ENCODE data around the gene C17orf113.

GRCh38 chr17:41992576-41992975, 57.8 kb downstream of the C17orf113 start:
- no peak for TF ChIP-seq TAF1 (IDR thresholded peaks at IDR 0.05; ENCODE audit: borderline replicate concordance, insufficient read depth, low read length)
- TF ChIP-seq, protein P1, sequence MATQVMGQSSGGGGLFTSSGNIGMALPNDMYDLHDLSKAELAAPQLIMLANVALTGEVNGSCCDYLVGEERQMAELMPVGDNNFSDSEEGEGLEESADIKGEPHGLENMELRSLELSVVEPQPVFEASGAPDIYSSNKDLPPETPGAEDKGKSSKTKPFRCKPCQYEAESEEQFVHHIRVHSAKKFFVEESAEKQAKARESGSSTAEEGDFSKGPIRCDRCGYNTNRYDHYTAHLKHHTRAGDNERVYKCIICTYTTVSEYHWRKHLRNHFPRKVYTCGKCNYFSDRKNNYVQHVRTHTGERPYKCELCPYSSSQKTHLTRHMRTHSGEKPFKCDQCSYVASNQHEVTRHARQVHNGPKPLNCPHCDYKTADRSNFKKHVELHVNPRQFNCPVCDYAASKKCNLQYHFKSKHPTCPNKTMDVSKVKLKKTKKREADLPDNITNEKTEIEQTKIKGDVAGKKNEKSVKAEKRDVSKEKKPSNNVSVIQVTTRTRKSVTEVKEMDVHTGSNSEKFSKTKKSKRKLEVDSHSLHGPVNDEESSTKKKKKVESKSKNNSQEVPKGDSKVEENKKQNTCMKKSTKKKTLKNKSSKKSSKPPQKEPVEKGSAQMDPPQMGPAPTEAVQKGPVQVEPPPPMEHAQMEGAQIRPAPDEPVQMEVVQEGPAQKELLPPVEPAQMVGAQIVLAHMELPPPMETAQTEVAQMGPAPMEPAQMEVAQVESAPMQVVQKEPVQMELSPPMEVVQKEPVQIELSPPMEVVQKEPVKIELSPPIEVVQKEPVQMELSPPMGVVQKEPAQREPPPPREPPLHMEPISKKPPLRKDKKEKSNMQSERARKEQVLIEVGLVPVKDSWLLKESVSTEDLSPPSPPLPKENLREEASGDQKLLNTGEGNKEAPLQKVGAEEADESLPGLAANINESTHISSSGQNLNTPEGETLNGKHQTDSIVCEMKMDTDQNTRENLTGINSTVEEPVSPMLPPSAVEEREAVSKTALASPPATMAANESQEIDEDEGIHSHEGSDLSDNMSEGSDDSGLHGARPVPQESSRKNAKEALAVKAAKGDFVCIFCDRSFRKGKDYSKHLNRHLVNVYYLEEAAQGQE (IDR thresholded peaks at IDR 0.05; ENCODE audit: insufficient read depth in 1 of 2, low read depth in 2 of 2, low read length in 2 of 2), result no peak
- TF ChIP-seq POLR2AphosphoS5 (IDR thresholded peaks at IDR 0.05; ENCODE audit: low read depth, low read length), result no peak
- no peak for TF ChIP-seq SIN3A (IDR thresholded peaks at IDR 0.05; ENCODE audit: borderline replicate concordance, insufficient read depth, low read length)
- no peak for TF ChIP-seq FOXP2 (optimal IDR thresholded peaks at IDR 0.05; ENCODE audit: borderline replicate concordance, extremely low read depth, extremely low read length, insufficient read depth)

All from PFSK-1 (cell line).